ENCODE data around the gene ALAD.

DNA sequence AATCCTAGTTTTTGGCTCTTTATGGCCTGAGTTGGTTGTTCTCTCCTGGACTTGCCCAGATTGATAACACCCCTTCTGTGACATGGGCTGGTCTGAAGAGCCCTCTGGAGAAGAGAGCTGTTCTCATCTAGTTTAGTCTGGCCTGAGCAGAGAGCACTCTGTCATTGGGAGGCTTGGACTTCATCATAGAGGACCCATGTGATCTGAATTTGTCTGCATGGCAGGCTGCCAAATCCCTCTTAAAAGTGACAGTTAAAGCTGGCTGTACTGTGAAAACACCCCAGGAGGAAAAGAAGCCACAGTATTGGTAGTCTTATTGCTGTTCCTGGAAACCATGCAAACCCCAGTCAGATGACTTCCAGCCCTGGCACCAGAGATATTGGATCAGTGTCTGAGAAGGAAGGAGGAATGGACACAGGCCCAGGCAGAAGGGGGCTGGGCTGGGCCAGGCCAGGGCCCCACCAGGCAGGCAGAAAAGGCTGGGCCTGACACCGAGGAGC, 57.3 kb downstream of the ALAD start:
- TF ChIP-seq POLR2A (IDR thresholded peaks at IDR 0.05) = peak in 1 of 3 donors; percentile 8
- no peak for TF ChIP-seq CTCF (IDR thresholded peaks at IDR 0.05)
